Stimulated activated CD8-positive, alpha-beta memory T cell treated with anti-CD3 and anti-CD28 coated beads, Interleukin-4, amount 100 ng/mL, for 48 hours (primary cell): ENCODE results near the gene CCDC17.
"Not testable (repeated sequence)": the region's sequence is repeated elsewhere in the genome, so short reads cannot be mapped to it uniquely, and the experiment has no call there.

ENCODE experiments used
- DNase-seq: peaks from one replicate; pipeline ENCODE4 v3.0.0-alpha.2; 2020

Gene CCDC17

GRCh38 chr1:45621501-45621836 is 2.4 kb downstream of the CCDC17 start:
- no peak for DNase-seq

- no peak for DNase-seq
These were observed 3.0 kb downstream of the CCDC17 start for GRCh38 chr1:45620588-45621500.

GRCh38 chr1:45619149-45619921 is 4.5 kb downstream of the CCDC17 start:
- DNase-seq, result no peak

GRCh38 chr1:45617618-45618017 is 6.2 kb downstream of the CCDC17 start:
- no peak for DNase-seq

- DNase-seq, result no peak
These were observed 8.0 kb downstream of the CCDC17 start for GRCh38 chr1:45615885-45616284.

GRCh38 chr1:45612941-45613579 is 10.8 kb downstream of the CCDC17 start:
- DNase-seq, result no peak

- DNase-seq, result no peak
These were observed 13.1 kb downstream of the CCDC17 start for GRCh38 chr1:45610589-45611226.

- no peak for DNase-seq
These were observed 15.4 kb downstream of the CCDC17 start for GRCh38 chr1:45608175-45609156.

- DNase-seq, result no peak
These were observed 16.3 kb downstream of the CCDC17 start for GRCh38 chr1:45607404-45608074.

- no peak for DNase-seq
These were observed 19.6 kb downstream of the CCDC17 start for GRCh38 chr1:45604239-45604638.

GRCh38 chr1:45596765-45597164 is 27.1 kb downstream of the CCDC17 start:
- not testable (repeated sequence) for DNase-seq

GRCh38 chr1:45594412-45594811 is 29.4 kb downstream of the CCDC17 start:
- no peak for DNase-seq

GRCh38 chr1:45589861-45590260 is 34.0 kb downstream of the CCDC17 start:
- no peak for DNase-seq

GRCh38 chr1:45586769-45587168 is 37.1 kb downstream of the CCDC17 start:
- DNase-seq, result no peak

- no peak for DNase-seq
These were observed 38.3 kb downstream of the CCDC17 start for GRCh38 chr1:45585496-45586075.

GRCh38 chr1:45585110-45585426 is 38.8 kb downstream of the CCDC17 start:
- no peak for DNase-seq

GRCh38 chr1:45584351-45585109 is 39.3 kb downstream of the CCDC17 start:
- DNase-seq, result peak; percentile 92

GRCh38 chr1:45583666-45584350 is 40.0 kb downstream of the CCDC17 start, which contains the start of gene NASP:
NASP (plus strand) TSS chr1:45584041; CDS start chr1:45584147, 106 bp downstream.
- DNase-seq, result peak; percentile 97

- peak; percentile 94 for DNase-seq
These were observed 40.6 kb downstream of the CCDC17 start for GRCh38 chr1:45583264-45583665.
